ENCODE results near the gene TAF6. TPM values are rescaled to one million over a fixed set of nuclear protein-coding genes. Genes with fewer than 3 reads are reported as not detected.

TAF6 gene
- total RNA-seq, 1 donor from 2014 or later: 80.5 TPM

GRCh38 chr7:100111156-100111555 is 8.0 kb downstream of the TAF6 start:
- H3K36me3 ChIP-seq (ENCODE audit: control insufficient read depth, insufficient read depth, low read length): peaks cover 4% of the 10 kb centered on the region
- H3K27me3 ChIP-seq (ENCODE audit: control insufficient read depth, insufficient read depth, low read length): no peaks in the 10 kb centered on the region
- no peak for TF ChIP-seq CTCF (IDR thresholded peaks at IDR 0.05; ENCODE audit: insufficient read depth, low read length, poor library complexity, severe bottlenecking)
- DNase-seq (ENCODE audit: low read depth): no peak
- no peak overlapping the region for H3K4me3 ChIP-seq (ENCODE audit: low read depth, low read length)

GRCh38 chr7:100109521-100110163 is 9.5 kb downstream of the TAF6 start:
- DNase-seq (ENCODE audit: low read depth): no peak
- peaks cover 4% of the 10 kb centered on the region for H3K36me3 ChIP-seq (ENCODE audit: control insufficient read depth, insufficient read depth, low read length)

GRCh38 chr7:100107890-100108289 is 11.3 kb downstream of the TAF6 start:
- no peaks in the 10 kb centered on the region for H3K27me3 ChIP-seq (ENCODE audit: control insufficient read depth, insufficient read depth, low read length)
- peaks cover 5% of the 10 kb centered on the region for H3K36me3 ChIP-seq (ENCODE audit: control insufficient read depth, insufficient read depth, low read length)
- DNase-seq (ENCODE audit: low read depth): no peak
- TF ChIP-seq CTCF (IDR thresholded peaks at IDR 0.05; ENCODE audit: insufficient read depth, low read length, poor library complexity, severe bottlenecking): no peak
- H3K4me3 ChIP-seq (ENCODE audit: low read depth, low read length): no peak overlapping the region

More at GRCh38 chr7:100109521-100110163, 9.5 kb downstream of the TAF6 start:
- no peak overlapping the region for H3K4me3 ChIP-seq (ENCODE audit: low read depth, low read length)
- peak; percentile 9 for TF ChIP-seq CTCF (IDR thresholded peaks at IDR 0.05; ENCODE audit: insufficient read depth, low read length, poor library complexity, severe bottlenecking)
- no peaks in the 10 kb centered on the region for H3K27me3 ChIP-seq (ENCODE audit: control insufficient read depth, insufficient read depth, low read length)

GRCh38 chr7:100107125-100107737 is 11.9 kb downstream of the TAF6 start:
- no peaks in the 10 kb centered on the region for H3K27me3 ChIP-seq (ENCODE audit: control insufficient read depth, insufficient read depth, low read length)
- DNase-seq (ENCODE audit: low read depth): no peak
- H3K36me3 ChIP-seq (ENCODE audit: control insufficient read depth, insufficient read depth, low read length): peaks cover 5% of the 10 kb centered on the region
- H3K4me3 ChIP-seq (ENCODE audit: low read depth, low read length): no peak overlapping the region
- TF ChIP-seq CTCF (IDR thresholded peaks at IDR 0.05; ENCODE audit: insufficient read depth, low read length, poor library complexity, severe bottlenecking): no peak

- no peak for DNase-seq (ENCODE audit: low read depth)
- no peak overlapping the region for H3K4me3 ChIP-seq (ENCODE audit: low read depth, low read length)
Observed at GRCh38 chr7:100106633-100107032, 12.5 kb downstream of the TAF6 start.

More at GRCh38 chr7:100106633-100107032, 12.5 kb downstream of the TAF6 start:
- no peak for TF ChIP-seq CTCF (IDR thresholded peaks at IDR 0.05; ENCODE audit: insufficient read depth, low read length, poor library complexity, severe bottlenecking)
- peaks cover 4% of the 10 kb centered on the region for H3K36me3 ChIP-seq (ENCODE audit: control insufficient read depth, insufficient read depth, low read length)
- no peaks in the 10 kb centered on the region for H3K27me3 ChIP-seq (ENCODE audit: control insufficient read depth, insufficient read depth, low read length)

Data from kidney epithelial cell (primary cell).